Lung (tissue), 12 donors: ENCODE results near the gene SUSD1. TPM values are rescaled to one million over a fixed set of nuclear protein-coding genes. Genes with fewer than 3 reads are reported as not detected.
"Not testable (repeated sequence)": the region's sequence is repeated elsewhere in the genome, so short reads cannot be mapped to it uniquely, and the experiment has no call there.

Experiments used
- ATAC-seq: fragments of 200-7000 bp; cut with Tn5 transposase; one replicate; pipeline ENCODE4 v1.9.1; 2020; ENCODE audit warnings: moderate number of reproducible peaks; ENCODE audit not compliant: insufficient read depth, low FRiP score
- DNase-seq, 3 donors: peaks; one replicate each; pipeline ENCODE4 v3.0.0-alpha.2; 2013 to 2017
- H3K27ac ChIP-seq, 2 donors: one replicate each; pipeline ENCODE4 v1.5.1; 2013; ENCODE audit warnings: mild to moderate bottlenecking in 2 of 2, moderate library complexity in 2 of 2, control low read depth in 1 of 2, inconsistent platforms in 1 of 2, low read depth in 1 of 2, low read length in 1 of 2
- H3K27me3 ChIP-seq, 3 donors: one replicate each; pipeline ENCODE4 v1.5.1; 2013; ENCODE audit warnings: low read length in 2 of 3; ENCODE audit not compliant: control insufficient read depth in 3 of 3, insufficient read depth in 3 of 3
- H3K36me3 ChIP-seq, 4 donors: one replicate each; pipeline ENCODE4 v1.5.1; 2013; ENCODE audit warnings: low read length in 4 of 4, mild to moderate bottlenecking in 1 of 4, moderate library complexity in 1 of 4; ENCODE audit not compliant: control insufficient read depth in 4 of 4, insufficient read depth in 4 of 4
- H3K4me1 ChIP-seq, 5 donors: one replicate each; pipeline ENCODE4 v1.5.1; 2013; ENCODE audit warnings: low read length in 5 of 5, mild to moderate bottlenecking in 2 of 5, moderate library complexity in 1 of 5; ENCODE audit not compliant: control insufficient read depth in 5 of 5, insufficient read depth in 5 of 5
- H3K4me3 ChIP-seq: one replicate; pipeline ENCODE4 v1.5.1; 2013; ENCODE audit warnings: mild to moderate bottlenecking, control low read depth, moderate library complexity
- H3K9ac ChIP-seq, 2 donors: one replicate each; pipeline ENCODE4 v1.5.1; 2013; ENCODE audit warnings: low read length in 2 of 2, control low read depth in 1 of 2; ENCODE audit not compliant: insufficient read depth in 1 of 2
- H3K9me3 ChIP-seq, 4 donors: one replicate each; pipeline ENCODE4 v1.5.1; 2013; ENCODE audit warnings: low read length in 3 of 4, mild to moderate bottlenecking in 1 of 4, moderate library complexity in 1 of 4; ENCODE audit not compliant: control insufficient read depth in 4 of 4, insufficient read depth in 3 of 4
- CTCF ChIP-seq: IDR thresholded peaks from 2 replicates; pipeline ENCODE4 v1.5.1; 2012; ENCODE audit warnings: mild to moderate bottlenecking; ENCODE audit errors: control extremely low read depth, extremely low read depth
- WGBS, 2 donors: extraction: QIAGEN DNeasy Blood & Tissue Kit; methylation state at CpG; one replicate each; pipeline ENCODE4 v1.1.7; 2013; 5-methylcytosine and 5-hydroxymethylcytosine counted together
- polyA plus RNA-seq, 2 donors: library from polyadenylated mRNA; stranded (reverse); fragments of 200-250 nt; gene quantifications; one replicate each; pipeline ENCODE4 v1.2.1, GENCODE V29; 2013
- total RNA-seq, 2 donors: library from RNA; depleted of rRNA in 1 of 2; stranded (reverse); fragments of >200 nt in 1 of 2; gene quantifications; one replicate each; pipeline ENCODE4 v1.2.1, GENCODE V29; 2014 to 2021
- donor health status: control.
- donor health status: control.
- donor health status: Bipolar disorder and iron deficiency.
- donor health status: healthy.
- donor health status: DM: yes; HTN: yes; CAD: no.

The SUSD1 gene
- total and polyA plus RNA-seq, 4 donors: 4.4 to 26.6 (median 21.1) TPM

- Histone ChIP-seq H3K36me3 (peaks cover 0 to 8% (median 2%) of the 10 kb centered on the region in 4 donors), H3K27ac (no peak overlapping the region), H3K4me1 (no peaks in the 10 kb centered on the region), H3K9ac (no peak overlapping the region), H3K4me3 (no peak overlapping the region), H3K27me3 (no peaks in the 10 kb centered on the region), H3K9me3 (no peaks in the 10 kb centered on the region)
- TF ChIP-seq CTCF: no peak
- WGBS, 2 donors: 97 to 99% methylated on average over 3 of the region's 3 CpGs
- ATAC-seq (no peak), DNase-seq (no peak)
These were observed 42.7 kb downstream of the SUSD1 start for GRCh38 chr9:112132356-112132755.

GRCh38 chr9:112130997-112131396 is 44.1 kb downstream of the SUSD1 start:
- ATAC-seq: no peak
- Histone ChIP-seq H3K9ac (no peak overlapping the region), H3K4me1 (no peaks in the 10 kb centered on the region), H3K27ac (no peak overlapping the region), H3K36me3 (peaks cover 0 to 8% (median 2%) of the 10 kb centered on the region in 4 donors), H3K9me3 (no peaks in the 10 kb centered on the region), H3K4me3 (no peak overlapping the region), H3K27me3 (no peaks in the 10 kb centered on the region)
- DNase-seq: no peak
- TF ChIP-seq CTCF: no peak
- WGBS, 2 donors: 89 to 94% methylated on average over 5 of the region's 5 CpGs

GRCh38 chr9:112130347-112130746 is 44.8 kb downstream of the SUSD1 start:
- H3K9ac ChIP-seq: no peak overlapping the region
- H3K9me3 ChIP-seq: no peaks in the 10 kb centered on the region
- DNase-seq (no peak), ATAC-seq (no peak)
- 90 to 92% methylated on average over 2 of the region's 2 CpGs for WGBS, 2 donors
- no peaks in the 10 kb centered on the region for H3K27me3 ChIP-seq
- H3K27ac ChIP-seq: no peak overlapping the region
- peaks cover 0 to 8% (median 2%) of the 10 kb centered on the region in 4 donors for H3K36me3 ChIP-seq
- no peak overlapping the region for H3K4me3 ChIP-seq
- no peaks in the 10 kb centered on the region for H3K4me1 ChIP-seq
- TF ChIP-seq CTCF: no peak

- no peaks in the 10 kb centered on the region for H3K27me3 ChIP-seq
- no peak overlapping the region for H3K4me3 ChIP-seq
- TF ChIP-seq CTCF: no peak
- WGBS, 2 donors: 93 to 94% methylated on average over 6 of the region's 6 CpGs
- H3K9me3 ChIP-seq: no peaks in the 10 kb centered on the region
- H3K4me1 ChIP-seq: no peaks in the 10 kb centered on the region
- peaks cover 0 to 5% (median 2%) of the 10 kb centered on the region in 4 donors for H3K36me3 ChIP-seq
- H3K27ac ChIP-seq: no peak overlapping the region
- H3K9ac ChIP-seq: no peak overlapping the region
- no peak for DNase-seq
- no peak for ATAC-seq
These were observed 45.9 kb downstream of the SUSD1 start for GRCh38 chr9:112129246-112129645.

GRCh38 chr9:112128399-112128798 is 46.7 kb downstream of the SUSD1 start:
- DNase-seq, ATAC-seq, H3K4me3 ChIP-seq, H3K27ac ChIP-seq, H3K4me1 ChIP-seq, H3K9me3 ChIP-seq, H3K9ac ChIP-seq, H3K27me3 ChIP-seq, H3K36me3 ChIP-seq: not testable (repeated sequence)
- WGBS, 2 donors: 88 to 90% methylated on average over 5 of the region's 5 CpGs
